Endothelial cell of umbilical vein (primary cell): ENCODE results near the gene FRMD4A. TPM values are rescaled to one million over a fixed set of nuclear protein-coding genes. Genes with fewer than 3 reads are reported as not detected.

Experiments used
- BruUV-seq: library from RNA; stranded (reverse); fragments of 400-500 nt; replicated peaks from 2 replicates; lab custom pipeline; 2021; lab: Mats Ljungman, UMichigan
- CTCF ChIA-PET: fragments of 300-600, 350-600 bp; sonication (Branson Sonifier 250); formaldehyde crosslinking; loops from one replicate; lab custom pipeline; 2021; ENCODE audit warnings: antibody characterized with exemption, inconsistent platforms; lab: Charles Lee
- POLR2A ChIA-PET: fragments of 300-600, 350-600 bp; sonication (Branson Sonifier 250); formaldehyde crosslinking; loops from one replicate; lab custom pipeline; 2021; ENCODE audit warnings: antibody characterized with exemption, inconsistent platforms; lab: Charles Lee
- DNase-seq: peaks from one replicate; pipeline ENCODE4 v3.0.0-alpha.2; 2011; ENCODE audit warnings: low read depth, low spot score
- FAIRE-seq: peaks from 2 replicates; lab custom pipeline; 2011; peaks lifted over from hg19 to GRCh38; lab: Jason Lieb, UNC
- H2AFZ ChIP-seq: 2 replicates; pipeline ENCODE4 v1.6.0; 2012; ENCODE audit warnings: low read depth, low read length, control low read depth, inconsistent platforms
- H3K27ac ChIP-seq: 2 replicates; pipeline ENCODE4 v1.5.1; 2011; ENCODE audit warnings: low read depth, mild to moderate bottlenecking, control low read depth, low read length, moderate library complexity; ENCODE audit not compliant: insufficient read depth
- H3K27me3 ChIP-seq, 2 experiments: 2 replicates each; pipeline versions ENCODE4 v1.6.0 to v1.6.1; 2011; ENCODE audit warnings: low read length in 2 of 2, mixed read lengths in 1 of 2; ENCODE audit not compliant: control insufficient read depth in 2 of 2, insufficient read depth in 2 of 2
- H3K36me3 ChIP-seq, 2 experiments: 2 replicates in 1 of 2; 3 replicates in 1 of 2; pipeline ENCODE4 v1.5.1; 2011; ENCODE audit warnings: low read length in 2 of 2, mild to moderate bottlenecking in 1 of 2, moderate library complexity in 1 of 2; ENCODE audit not compliant: control insufficient read depth in 2 of 2, insufficient read depth in 2 of 2; ENCODE audit errors: extremely low read depth in 1 of 2
- H3K4me1 ChIP-seq: 3 replicates; pipeline ENCODE4 v1.5.1; 2011; ENCODE audit warnings: mild to moderate bottlenecking, low read length; ENCODE audit not compliant: control insufficient read depth, insufficient read depth; ENCODE audit errors: extremely low read depth
- H3K4me2 ChIP-seq: 2 replicates; pipeline ENCODE4 v1.6.1; 2011; ENCODE audit warnings: low read length, control low read depth, mixed read lengths; ENCODE audit not compliant: insufficient read depth
- H3K4me3 ChIP-seq, 3 experiments: fragments of 200-600 bp in 1 of 3; sonication (generic), shearing (Covaris generic) in 1 of 3; replicated peaks in 1 of 3; 2 replicates each; pipeline ENCODE4 v1.5.1; 2011 to 2016; ENCODE audit warnings: control low read depth in 3 of 3, low read length in 3 of 3, mild to moderate bottlenecking in 2 of 3, inconsistent platforms in 1 of 3, low read depth in 1 of 3, moderate library complexity in 1 of 3; ENCODE audit not compliant: insufficient read depth in 1 of 3
- H3K79me2 ChIP-seq: 2 replicates; pipeline ENCODE4 v1.6.0; 2012; ENCODE audit warnings: low read length, inconsistent platforms; ENCODE audit not compliant: control insufficient read depth, insufficient read depth
- H3K9ac ChIP-seq: replicated peaks from 2 replicates; pipeline ENCODE3; 2011; ENCODE audit warnings: low read length, control low read depth; ENCODE audit not compliant: insufficient read depth; ENCODE audit errors: extremely low read depth
- H3K9me1 ChIP-seq: replicated peaks from 3 replicates; pipeline ENCODE4 v1.6.0; 2011; ENCODE audit warnings: mild to moderate bottlenecking, low read length; ENCODE audit not compliant: control insufficient read depth, insufficient read depth; ENCODE audit errors: extremely low read depth
- H3K9me3 ChIP-seq: replicated peaks from 2 replicates; pipeline ENCODE4 v1.5.1; 2012; ENCODE audit warnings: low read length, inconsistent platforms; ENCODE audit not compliant: control insufficient read depth, insufficient read depth
- H4K20me1 ChIP-seq: replicated peaks from 2 replicates; pipeline ENCODE3; 2011; ENCODE audit warnings: mild to moderate bottlenecking, low read length; ENCODE audit not compliant: control insufficient read depth, insufficient read depth; ENCODE audit errors: extremely low read depth
- EZH2 ChIP-seq: IDR thresholded peaks from 2 replicates; pipeline ENCODE4 v1.6.1; 2012; ENCODE audit warnings: borderline replicate concordance, low read depth, mild to moderate bottlenecking, moderate library complexity, low read length, inconsistent platforms; ENCODE audit not compliant: severe bottlenecking
- FOS ChIP-seq: IDR thresholded peaks from 2 replicates; pipeline ENCODE4 v1.6.1; 2011; ENCODE audit warnings: mild to moderate bottlenecking, low read length, moderate library complexity, borderline replicate concordance; ENCODE audit not compliant: insufficient read depth
- GATA2 ChIP-seq: IDR thresholded peaks from 2 replicates; pipeline ENCODE4 v1.7.0; 2011; ENCODE audit warnings: low read depth, mild to moderate bottlenecking, moderate library complexity, mixed read lengths, low read length; ENCODE audit not compliant: insufficient read length, insufficient read depth
- JUN ChIP-seq: IDR thresholded peaks from 2 replicates; pipeline ENCODE4 v1.6.1; 2011; ENCODE audit warnings: borderline replicate concordance, low read depth; ENCODE audit not compliant: insufficient read length, insufficient read depth
- MYC ChIP-seq: IDR thresholded peaks from one replicate; pipeline ENCODE4 v1.6.1; 2011; ENCODE audit warnings: mild to moderate bottlenecking, low read depth, low read length
- POLR2AphosphoS5 ChIP-seq: IDR thresholded peaks from 2 replicates; pipeline ENCODE4 v1.6.1; 2012; ENCODE audit warnings: low read depth, mild to moderate bottlenecking, control low read depth, low read length, moderate library complexity; ENCODE audit not compliant: insufficient read depth
- dilution Hi-C: fragments of 300-500 bp; cut with MboI; formaldehyde crosslinking; loops from one replicate; pipeline ENCODE4 v1.15.0; 2019; ENCODE audit warnings: low sequenced_read_pairs; ENCODE audit not compliant: extremely low pct_ligation_motif_present
- intact Hi-C: fragments of 100-400 bp; cut with micrococcal nuclease; formaldehyde crosslinking; loops from one replicate; pipeline ENCODE4 v1.10.0; 2022
- polyA plus RNA-seq, 4 experiments: library from polyadenylated mRNA; depleted of rRNA in 3 of 4; stranded (reverse) in 3 of 4; unstranded in 1 of 4; fragments of >200 nt; gene quantifications; 2 replicates each; pipeline versions ENCODE4 v1.2.1 to v1.2.3, GENCODE V29; 2011 to 2012; ENCODE audit warnings: missing spikeins in 1 of 4
- total RNA-seq: library from RNA; stranded (reverse); gene quantifications from 2 replicates; pipeline ENCODE4 v1.2.3, GENCODE V29; 2021
- TF ChIP-seq, protein P1 (sequence below), 2 donors: IDR thresholded peaks; 1 replicate in 1 of 2; 2 replicates in 1 of 2; pipeline ENCODE4 v1.5.1; 2011; ENCODE audit warnings: low read length in 2 of 2, mild to moderate bottlenecking in 2 of 2, moderate library complexity in 2 of 2, control low read depth in 1 of 2, inconsistent platforms in 1 of 2, low read depth in 1 of 2; ENCODE audit not compliant: insufficient read depth in 1 of 2; ENCODE audit errors: extremely low read depth in 1 of 2

The FRMD4A gene
- total and polyA plus RNA-seq, 2 donors (not counting 3 experiments of a cell fraction or from before 2014, with no cell fraction given) = 123 to 148 TPM

DNA sequence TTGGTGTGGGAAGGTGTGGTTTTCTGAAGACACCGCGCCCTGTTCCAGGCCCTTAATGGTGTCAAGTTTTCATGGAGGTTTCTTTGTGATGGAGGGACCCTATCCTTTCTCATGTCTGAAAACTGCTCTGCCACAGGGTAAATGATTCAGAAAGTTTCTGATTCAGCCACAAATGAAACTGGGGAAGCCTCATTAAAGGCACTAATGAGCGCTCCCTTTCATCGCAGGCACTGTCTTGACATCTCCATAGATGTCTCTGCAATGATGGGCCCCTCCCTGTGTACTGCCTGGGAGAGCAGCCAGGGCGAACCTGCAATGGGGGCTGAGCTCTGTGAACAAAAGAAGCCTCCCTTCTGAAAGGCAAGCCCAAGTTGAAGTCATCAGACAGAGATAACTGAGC is 388.7 kb downstream of the FRMD4A start:
- H3K79me2 ChIP-seq = no peaks in the 10 kb centered on the region
- BruUV-seq = no TSS peak
- intact Hi-C loops (no loop called here), dilution Hi-C loops (no loop called here)
- no peak for TF ChIP-seq POLR2AphosphoS5
- no peak for TF ChIP-seq MYC
- no peak for TF ChIP-seq FOS
- no peak for TF ChIP-seq JUN
- TF ChIP-seq, protein P1, sequence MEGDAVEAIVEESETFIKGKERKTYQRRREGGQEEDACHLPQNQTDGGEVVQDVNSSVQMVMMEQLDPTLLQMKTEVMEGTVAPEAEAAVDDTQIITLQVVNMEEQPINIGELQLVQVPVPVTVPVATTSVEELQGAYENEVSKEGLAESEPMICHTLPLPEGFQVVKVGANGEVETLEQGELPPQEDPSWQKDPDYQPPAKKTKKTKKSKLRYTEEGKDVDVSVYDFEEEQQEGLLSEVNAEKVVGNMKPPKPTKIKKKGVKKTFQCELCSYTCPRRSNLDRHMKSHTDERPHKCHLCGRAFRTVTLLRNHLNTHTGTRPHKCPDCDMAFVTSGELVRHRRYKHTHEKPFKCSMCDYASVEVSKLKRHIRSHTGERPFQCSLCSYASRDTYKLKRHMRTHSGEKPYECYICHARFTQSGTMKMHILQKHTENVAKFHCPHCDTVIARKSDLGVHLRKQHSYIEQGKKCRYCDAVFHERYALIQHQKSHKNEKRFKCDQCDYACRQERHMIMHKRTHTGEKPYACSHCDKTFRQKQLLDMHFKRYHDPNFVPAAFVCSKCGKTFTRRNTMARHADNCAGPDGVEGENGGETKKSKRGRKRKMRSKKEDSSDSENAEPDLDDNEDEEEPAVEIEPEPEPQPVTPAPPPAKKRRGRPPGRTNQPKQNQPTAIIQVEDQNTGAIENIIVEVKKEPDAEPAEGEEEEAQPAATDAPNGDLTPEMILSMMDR (IDR thresholded peaks at IDR 0.05; ENCODE audit: extremely low read depth in 1 of 2, insufficient read depth in 1 of 2, low read depth in 1 of 2, low read length in 2 of 2) = no peak
- TF ChIP-seq GATA2 = no peak
- TF ChIP-seq EZH2 = no peak
- no peak for FAIRE-seq
- no peak overlapping the region for H3K9ac ChIP-seq
- H3K9me3 ChIP-seq = no peaks in the 10 kb centered on the region
- no peaks in the 10 kb centered on the region for H4K20me1 ChIP-seq
- no peaks in the 10 kb centered on the region for H3K36me3 ChIP-seq
- H3K4me2 ChIP-seq = no peak overlapping the region
- DNase-seq = no peak
- no peak overlapping the region for H3K27ac ChIP-seq
- no peaks in the 10 kb centered on the region for H3K9me1 ChIP-seq
- no peak overlapping the region for H2AFZ ChIP-seq
- ChIA-PET CTCF (no interaction called here), POLR2A (no interaction called here)
- H3K4me3 ChIP-seq = no peak overlapping the region
- peaks cover 42% of the 10 kb centered on the region for H3K4me1 ChIP-seq
- no peaks in the 10 kb centered on the region for H3K27me3 ChIP-seq
